COLO668 (cell line): ENCODE data around the gene RAD51C.
A peak's percentile ranks its signal among the peaks of the same experiment; 100 is the strongest.
"Not testable (repeated sequence)": the region's sequence is repeated elsewhere in the genome, so short reads cannot be mapped to it uniquely, and the experiment has no call there.

Source experiments
- DNase-seq: peaks from one replicate; lab custom pipeline; 2025; ENCODE audit not compliant: unreplicated experiment; lab: John Stamatoyannopoulos, UW

RAD51C gene

GRCh38 chr17:58734811-58735210 is 42.4 kb downstream of the RAD51C start:
- no peak for DNase-seq

GRCh38 chr17:58741121-58741625 is 48.8 kb downstream of the RAD51C start:
- no peak for DNase-seq

GRCh38 chr17:58747674-58748073 is 55.3 kb downstream of the RAD51C start:
- DNase-seq: no peak

GRCh38 chr17:58749627-58750026 is 57.2 kb downstream of the RAD51C start:
- DNase-seq: not testable (repeated sequence)

GRCh38 chr17:58753026-58753425 is 60.6 kb downstream of the RAD51C start:
- no peak for DNase-seq

GRCh38 chr17:58755269-58755576 is 62.8 kb downstream of the RAD51C start:
- DNase-seq: no peak

- DNase-seq: peak; percentile 84
These were observed 63.3 kb downstream of the RAD51C start, which contains the start of gene PPM1E for GRCh38 chr17:58755577-58756245. Gene PPM1E, plus strand, starts transcription at chr17:58755854.

GRCh38 chr17:58756246-58757161 is 64.1 kb downstream of the RAD51C start:
- DNase-seq: peak; percentile 37

- DNase-seq: no peak
These were observed 64.8 kb downstream of the RAD51C start for GRCh38 chr17:58757162-58757613.

GRCh38 chr17:58758890-58759289 is 66.5 kb downstream of the RAD51C start:
- DNase-seq: no peak

- DNase-seq: no peak
These were observed 67.1 kb downstream of the RAD51C start for GRCh38 chr17:58759522-58759921.

GRCh38 chr17:58760248-58760647 is 67.8 kb downstream of the RAD51C start:
- no peak for DNase-seq

- DNase-seq: no peak
These were observed 70.9 kb downstream of the RAD51C start for GRCh38 chr17:58763263-58763662.

GRCh38 chr17:58764373-58764772 is 72.0 kb downstream of the RAD51C start:
- peak; percentile 3 for DNase-seq

- DNase-seq: not testable (repeated sequence)
These were observed 86.1 kb downstream of the RAD51C start for GRCh38 chr17:58778482-58778881.

GRCh38 chr17:58779446-58779845 is 87.0 kb downstream of the RAD51C start:
- DNase-seq: no peak

- DNase-seq: peak; percentile 17
These were observed 91.0 kb downstream of the RAD51C start for GRCh38 chr17:58783380-58783779.

GRCh38 chr17:58785097-58785496 is 92.7 kb downstream of the RAD51C start:
- no peak for DNase-seq
